HG02981 (cell line): ENCODE results near the gene IFITM2.
"Not testable (repeated sequence)": the region's sequence is repeated elsewhere in the genome, so short reads cannot be mapped to it uniquely, and the experiment has no call there.

Experiments used
- ATAC-seq: cut with Tn5 transposase; IDR thresholded peaks from one replicate; pipeline ENCODE4 v1.9.1; 2021; ENCODE audit warnings: mild to moderate bottlenecking, moderate library complexity; ENCODE audit not compliant: unreplicated experiment

Gene IFITM2

GRCh38 chr11:339963-340362, 32.3 kb downstream of the IFITM2 start:
- no peak for ATAC-seq

GRCh38 chr11:340539-341512, 33.2 kb downstream of the IFITM2 start:
- ATAC-seq = no peak

- no peak for ATAC-seq
Observed at GRCh38 chr11:342328-342727, 34.7 kb downstream of the IFITM2 start.

GRCh38 chr11:344836-345578, 37.4 kb downstream of the IFITM2 start:
- no peak for ATAC-seq

GRCh38 chr11:346529-346928, 38.9 kb downstream of the IFITM2 start:
- no peak for ATAC-seq

GRCh38 chr11:349270-349954, 41.8 kb downstream of the IFITM2 start:
- ATAC-seq = not testable (repeated sequence)

GRCh38 chr11:350033-350722, 42.6 kb downstream of the IFITM2 start:
- peak; percentile 18 for ATAC-seq

- ATAC-seq = peak; percentile 46
Observed at GRCh38 chr11:350723-351255, 43.2 kb downstream of the IFITM2 start.

- no peak for ATAC-seq
Observed at GRCh38 chr11:351411-351810, 43.8 kb downstream of the IFITM2 start.

- no peak for ATAC-seq
Observed at GRCh38 chr11:352456-353031, 44.9 kb downstream of the IFITM2 start.

GRCh38 chr11:353179-353873, 45.7 kb downstream of the IFITM2 start:
- no peak for ATAC-seq

- ATAC-seq = peak; percentile 54
Observed at GRCh38 chr11:355581-356458, 48.2 kb downstream of the IFITM2 start.

GRCh38 chr11:356610-357009, 49.0 kb downstream of the IFITM2 start:
- ATAC-seq = no peak

- ATAC-seq = no peak
Observed at GRCh38 chr11:357582-357981, 50.0 kb downstream of the IFITM2 start.

GRCh38 chr11:358129-358800, 50.6 kb downstream of the IFITM2 start:
- no peak for ATAC-seq
